HFFc6 (cell line): ENCODE results near the gene MMP14. TPM values are rescaled to one million over a fixed set of nuclear protein-coding genes. Genes with fewer than 3 reads are reported as not detected.
"Not testable (repeated sequence)": the region's sequence is repeated elsewhere in the genome, so short reads cannot be mapped to it uniquely, and the experiment has no call there.

ENCODE experiments used
- DNase-seq: peaks from one replicate; pipeline ENCODE4 v3.0.0-alpha.2; 2018
- H3K27ac Mint-ChIP-seq: 2 replicates; pipeline ENCODE4 v1.8.0; 2020; ENCODE audit warnings: mild to moderate bottlenecking, mixed read lengths
- H3K27me3 Mint-ChIP-seq: 2 replicates; pipeline ENCODE4 v1.8.0; 2021; ENCODE audit warnings: mild to moderate bottlenecking, moderate library complexity, mixed read lengths; ENCODE audit not compliant: insufficient read depth
- H3K36me3 Mint-ChIP-seq: 2 replicates; pipeline ENCODE4 v1.8.0; 2021; ENCODE audit warnings: low read depth, mixed read lengths
- H3K4me1 Mint-ChIP-seq: 2 replicates; pipeline ENCODE4 v1.8.0; 2020; ENCODE audit warnings: low read depth, mixed read lengths
- H3K4me3 Mint-ChIP-seq: 2 replicates; pipeline ENCODE4 v1.8.0; 2020; ENCODE audit warnings: mild to moderate bottlenecking, moderate library complexity, mixed read lengths
- H3K9me3 Mint-ChIP-seq: 2 replicates; pipeline ENCODE4 v1.8.0; 2020; ENCODE audit warnings: mild to moderate bottlenecking, mixed read lengths
- CTCF ChIP-seq: fragments of 200-600 bp; sonication (generic); IDR thresholded peaks from 2 replicates; pipeline ENCODE4 v1.5.0; 2021; ENCODE audit warnings: antibody characterized with exemption, mild to moderate bottlenecking
- total RNA-seq, 6 experiments: library from RNA; stranded (reverse); fragmentation: NEBNext Ultra II Directional; extraction: Animal tissue kit (Norgen Biotek cat#: 25700); gene quantifications; 2 replicates in 1 of 6; 3 replicates in 5 of 6; pipeline ENCODE4 v1.2.3, GENCODE V29; 2021

The MMP14 gene
- total RNA-seq, 6 experiments from 2014 or later: 284 to 322 (median 298) TPM

GRCh38 chr14:22801716-22802115 lies 34.7 kb upstream of the MMP14 start:
- no peak overlapping the region for H3K27ac Mint-ChIP-seq
- H3K9me3 Mint-ChIP-seq: no peaks in the 10 kb centered on the region
- no peaks in the 10 kb centered on the region for H3K36me3 Mint-ChIP-seq
- DNase-seq: no peak
- H3K27me3 Mint-ChIP-seq: peaks cover 30% of the 10 kb centered on the region
- no peaks in the 10 kb centered on the region for H3K4me1 Mint-ChIP-seq
- no peak overlapping the region for H3K4me3 Mint-ChIP-seq
- TF ChIP-seq CTCF: no peak

- Mint-ChIP-seq H3K4me3 (no peak overlapping the region), H3K27ac (no peak overlapping the region), H3K27me3 (peaks cover 25% of the 10 kb centered on the region), H3K4me1 (no peaks in the 10 kb centered on the region), H3K9me3 (no peaks in the 10 kb centered on the region), H3K36me3 (no peaks in the 10 kb centered on the region)
- no peak for TF ChIP-seq CTCF
- no peak for DNase-seq
These were observed 33.3 kb upstream of the MMP14 start for GRCh38 chr14:22802860-22803686.

GRCh38 chr14:22803687-22803974 lies 32.8 kb upstream of the MMP14 start:
- Mint-ChIP-seq H3K4me3 (no peak overlapping the region), H3K36me3 (no peaks in the 10 kb centered on the region), H3K9me3 (no peaks in the 10 kb centered on the region), H3K4me1 (no peaks in the 10 kb centered on the region), H3K27me3 (peaks cover 21% of the 10 kb centered on the region), H3K27ac (no peak overlapping the region)
- DNase-seq: no peak
- TF ChIP-seq CTCF: no peak

GRCh38 chr14:22805235-22805634 lies 31.1 kb upstream of the MMP14 start:
- H3K4me3 Mint-ChIP-seq, H3K36me3 Mint-ChIP-seq: not testable (repeated sequence)
- H3K27me3 Mint-ChIP-seq: peaks cover 16% of the 10 kb centered on the region

GRCh38 chr14:22807432-22808087 lies 28.8 kb upstream of the MMP14 start:
- TF ChIP-seq CTCF: no peak
- Mint-ChIP-seq H3K27ac (no peak overlapping the region), H3K36me3 (no peaks in the 10 kb centered on the region), H3K4me1 (no peaks in the 10 kb centered on the region), H3K4me3 (no peak overlapping the region), H3K9me3 (no peaks in the 10 kb centered on the region), H3K27me3 (peaks cover 13% of the 10 kb centered on the region)
- DNase-seq: no peak

More at GRCh38 chr14:22805235-22805634, 31.1 kb upstream of the MMP14 start:
- not testable (repeated sequence) for H3K9me3 Mint-ChIP-seq, H3K4me1 Mint-ChIP-seq, H3K27ac Mint-ChIP-seq, DNase-seq
